Fibroblast of villous mesenchyme (primary cell): ENCODE data around the gene SLIT2. TPM values are rescaled to one million over a fixed set of nuclear protein-coding genes. Genes with fewer than 3 reads are reported as not detected.

Source experiments
- DNase-seq: peaks from one replicate; pipeline ENCODE4 v3.0.0-alpha.2; 2010; ENCODE audit warnings: low read depth
- H3K4me3 ChIP-seq: 2 replicates; pipeline ENCODE4 v1.5.1; 2011; ENCODE audit warnings: low read depth, mild to moderate bottlenecking, low read length
- total RNA-seq: library from RNA; depleted of rRNA; stranded (reverse); fragments of >200 nt; gene quantifications from 2 replicates; pipeline ENCODE4 v1.2.3, GENCODE V29; 2012
- TF ChIP-seq, protein P1 (sequence below): IDR thresholded peaks from 2 replicates; pipeline ENCODE4 v1.5.1; 2012; ENCODE audit warnings: low read depth, mild to moderate bottlenecking, low read length; ENCODE audit not compliant: insufficient read depth

The SLIT2 gene
- total RNA-seq, 1 donor = 20.7 TPM

DNA sequence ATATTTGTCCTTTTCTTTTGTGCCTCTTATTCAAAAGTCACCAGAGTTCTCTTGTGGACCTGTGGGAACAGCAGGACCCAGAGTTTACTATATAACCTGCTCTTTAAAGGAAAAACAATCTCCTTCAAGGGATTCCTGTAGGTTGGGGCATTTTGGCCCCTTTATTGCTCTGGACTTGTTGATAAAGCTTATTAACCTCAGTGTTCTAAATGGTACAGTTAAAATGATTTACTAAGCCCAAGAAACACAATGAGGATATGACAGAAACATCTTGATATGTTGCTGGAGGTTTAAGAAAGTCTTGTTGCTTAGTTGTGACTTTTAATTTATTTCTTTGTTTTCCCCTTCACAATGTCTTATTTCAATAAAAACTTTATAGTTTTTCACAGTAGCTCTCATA lies 46.8 kb downstream of the SLIT2 start:
- H3K4me3 ChIP-seq = no peak overlapping the region
- DNase-seq = no peak
- TF ChIP-seq, protein P1, sequence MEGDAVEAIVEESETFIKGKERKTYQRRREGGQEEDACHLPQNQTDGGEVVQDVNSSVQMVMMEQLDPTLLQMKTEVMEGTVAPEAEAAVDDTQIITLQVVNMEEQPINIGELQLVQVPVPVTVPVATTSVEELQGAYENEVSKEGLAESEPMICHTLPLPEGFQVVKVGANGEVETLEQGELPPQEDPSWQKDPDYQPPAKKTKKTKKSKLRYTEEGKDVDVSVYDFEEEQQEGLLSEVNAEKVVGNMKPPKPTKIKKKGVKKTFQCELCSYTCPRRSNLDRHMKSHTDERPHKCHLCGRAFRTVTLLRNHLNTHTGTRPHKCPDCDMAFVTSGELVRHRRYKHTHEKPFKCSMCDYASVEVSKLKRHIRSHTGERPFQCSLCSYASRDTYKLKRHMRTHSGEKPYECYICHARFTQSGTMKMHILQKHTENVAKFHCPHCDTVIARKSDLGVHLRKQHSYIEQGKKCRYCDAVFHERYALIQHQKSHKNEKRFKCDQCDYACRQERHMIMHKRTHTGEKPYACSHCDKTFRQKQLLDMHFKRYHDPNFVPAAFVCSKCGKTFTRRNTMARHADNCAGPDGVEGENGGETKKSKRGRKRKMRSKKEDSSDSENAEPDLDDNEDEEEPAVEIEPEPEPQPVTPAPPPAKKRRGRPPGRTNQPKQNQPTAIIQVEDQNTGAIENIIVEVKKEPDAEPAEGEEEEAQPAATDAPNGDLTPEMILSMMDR = no peak

DNA sequence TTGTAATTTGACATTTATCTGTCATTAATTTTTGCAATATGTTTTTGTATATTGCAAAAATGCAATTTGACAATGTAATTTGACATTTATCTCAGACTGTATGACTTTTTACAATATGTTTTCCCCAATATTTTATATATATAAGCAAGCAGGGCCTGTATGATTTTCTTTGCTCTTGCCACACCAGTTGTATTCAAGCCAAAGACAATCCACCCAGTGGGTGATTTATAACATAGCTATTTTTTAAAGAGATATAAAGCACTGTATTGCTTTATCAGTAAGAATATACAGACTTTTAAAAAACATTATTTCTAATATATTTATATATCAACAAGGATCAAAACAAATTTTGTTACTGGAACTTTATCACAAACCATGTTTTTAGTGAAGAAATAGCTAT lies 47.3 kb downstream of the SLIT2 start:
- DNase-seq = no peak
- TF ChIP-seq, protein P1 = no peak
- H3K4me3 ChIP-seq = no peak overlapping the region

GRCh38 chr4:20299515-20299914 lies 47.8 kb downstream of the SLIT2 start:
- DNase-seq = no peak
- TF ChIP-seq, protein P1 = peak; percentile 47
- H3K4me3 ChIP-seq = no peak overlapping the region

DNA sequence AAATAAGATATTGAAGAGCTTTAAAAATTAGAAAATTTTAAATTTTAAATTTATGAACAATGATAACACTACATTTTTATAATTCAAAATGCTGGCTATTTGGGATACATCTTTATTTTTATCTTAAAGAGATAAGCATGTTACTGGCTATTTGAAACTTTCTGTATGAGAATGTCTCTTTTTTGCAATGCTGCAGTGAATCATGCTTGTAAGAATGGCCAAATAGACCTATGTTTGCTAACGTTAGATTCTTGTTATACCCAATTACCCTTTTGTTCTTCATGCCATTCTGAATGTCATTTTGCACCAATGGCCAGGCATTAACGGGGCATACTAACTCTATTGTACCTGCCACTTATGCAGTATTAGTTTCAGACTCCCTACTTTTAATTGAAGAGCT lies 49.5 kb downstream of the SLIT2 start:
- TF ChIP-seq, protein P1 = no peak
- no peak overlapping the region for H3K4me3 ChIP-seq
- DNase-seq = no peak
